NOMO-1 (cell line): ENCODE measurements around the gene RPS6KA5.
"Not testable (repeated sequence)": the region's sequence is repeated elsewhere in the genome, so short reads cannot be mapped to it uniquely, and the experiment has no call there.

Source experiments
- DNase-seq, 2 experiments: peaks; one replicate each; lab custom pipeline; 2025; ENCODE audit not compliant: unreplicated experiment in 2 of 2; lab: John Stamatoyannopoulos, UW

Gene RPS6KA5

GRCh38 chr14:90991690-90992443, 68.6 kb downstream of the RPS6KA5 start:
- DNase-seq: no peak

GRCh38 chr14:90990141-90990540, 70.3 kb downstream of the RPS6KA5 start:
- no peak for DNase-seq

GRCh38 chr14:90987140-90987539, 73.3 kb downstream of the RPS6KA5 start:
- no peak for DNase-seq

GRCh38 chr14:90986510-90986909, 73.9 kb downstream of the RPS6KA5 start:
- DNase-seq: no peak

- DNase-seq: peak in 1 of 2 experiments; percentile 4
Measured at GRCh38 chr14:90985601-90986242, 74.7 kb downstream of the RPS6KA5 start.

GRCh38 chr14:90983560-90983959, 76.9 kb downstream of the RPS6KA5 start:
- DNase-seq: no peak

GRCh38 chr14:90981636-90982035, 78.8 kb downstream of the RPS6KA5 start:
- DNase-seq: no peak

- not testable (repeated sequence) for DNase-seq
Measured at GRCh38 chr14:90980636-90981035, 79.8 kb downstream of the RPS6KA5 start.

- DNase-seq: no peak
Measured at GRCh38 chr14:90979515-90979914, 80.9 kb downstream of the RPS6KA5 start.

GRCh38 chr14:90976101-90976500, 84.3 kb downstream of the RPS6KA5 start:
- no peak for DNase-seq

GRCh38 chr14:90971687-90972086, 88.8 kb downstream of the RPS6KA5 start:
- DNase-seq: no peak

- DNase-seq: peak in 1 of 2 experiments; percentile 87
Measured at GRCh38 chr14:90970167-90970600, 90.3 kb downstream of the RPS6KA5 start.

GRCh38 chr14:90969531-90970166, 90.8 kb downstream of the RPS6KA5 start:
- DNase-seq: peak; percentile 13 to 76

GRCh38 chr14:90968025-90968424, 92.4 kb downstream of the RPS6KA5 start:
- peak; percentile 45 to 56 for DNase-seq

GRCh38 chr14:90966493-90966892, 93.9 kb downstream of the RPS6KA5 start:
- DNase-seq: no peak

GRCh38 chr14:90965765-90966164, 94.7 kb downstream of the RPS6KA5 start:
- no peak for DNase-seq

GRCh38 chr14:90963343-90963742, 97.1 kb downstream of the RPS6KA5 start:
- DNase-seq: no peak

GRCh38 chr14:90962505-90963109, 97.8 kb downstream of the RPS6KA5 start:
- no peak for DNase-seq

- no peak for DNase-seq
Measured at GRCh38 chr14:90960818-90961217, 99.6 kb downstream of the RPS6KA5 start.

- no peak for DNase-seq
Measured at GRCh38 chr14:90959344-90959743, 101.1 kb downstream of the RPS6KA5 start.

- DNase-seq: no peak
Measured at GRCh38 chr14:90956273-90956672, 104.2 kb downstream of the RPS6KA5 start.
